HG03571 (cell line): ENCODE measurements around the gene ALDH1A3.
A peak's percentile ranks its signal among the peaks of the same experiment; 100 is the strongest.

ENCODE experiments used
- ATAC-seq: cut with Tn5 transposase; IDR thresholded peaks from one replicate; pipeline ENCODE4 v1.9.1; 2021; ENCODE audit not compliant: unreplicated experiment

The ALDH1A3 gene

GRCh38 chr15:100901296-100901695 lies 21.7 kb downstream of the ALDH1A3 start:
- no peak for ATAC-seq

- no peak for ATAC-seq
Measured at GRCh38 chr15:100901702-100902435, 22.2 kb downstream of the ALDH1A3 start.

- ATAC-seq = no peak
Measured at GRCh38 chr15:100902436-100903167, 23.0 kb downstream of the ALDH1A3 start.

GRCh38 chr15:100903168-100903554 lies 23.5 kb downstream of the ALDH1A3 start:
- ATAC-seq = no peak

GRCh38 chr15:100905850-100906249 lies 26.2 kb downstream of the ALDH1A3 start:
- no peak for ATAC-seq

- ATAC-seq = no peak
Measured at GRCh38 chr15:100908466-100908865, 28.8 kb downstream of the ALDH1A3 start.

- ATAC-seq = no peak
Measured at GRCh38 chr15:100909565-100909964, 29.9 kb downstream of the ALDH1A3 start.

GRCh38 chr15:100909989-100910955 lies 30.6 kb downstream of the ALDH1A3 start:
- ATAC-seq = no peak

- ATAC-seq = no peak
Measured at GRCh38 chr15:100911086-100911485, 31.5 kb downstream of the ALDH1A3 start.

GRCh38 chr15:100913961-100914360 lies 34.3 kb downstream of the ALDH1A3 start:
- ATAC-seq = no peak

GRCh38 chr15:100914876-100915275 lies 35.2 kb downstream of the ALDH1A3 start:
- ATAC-seq = no peak

GRCh38 chr15:100918034-100918689 lies 38.5 kb downstream of the ALDH1A3 start:
- ATAC-seq = peak; percentile 53

GRCh38 chr15:100918690-100919480 lies 39.3 kb downstream of the ALDH1A3 start, which contains the start of gene LRRK1:
Gene LRRK1 (plus strand): TSS chr15:100919357. CDS start chr15:100924633, 5,276 bp downstream.
- no peak for ATAC-seq

GRCh38 chr15:100919481-100920405 lies 40.1 kb downstream of the ALDH1A3 start:
- ATAC-seq = no peak

GRCh38 chr15:100920516-100921135 lies 41.0 kb downstream of the ALDH1A3 start:
- no peak for ATAC-seq

GRCh38 chr15:100922192-100923040 lies 42.8 kb downstream of the ALDH1A3 start:
- no peak for ATAC-seq

GRCh38 chr15:100923076-100923475 lies 43.4 kb downstream of the ALDH1A3 start:
- ATAC-seq = no peak
